HepG2 (cell line): ENCODE results near the gene DPAGT1. TPM values are rescaled to one million over a fixed set of nuclear protein-coding genes. Genes with fewer than 3 reads are reported as not detected.

ENCODE experiments used
- EHMT2 ChIP-seq: fragments of 200-600 bp; sonication (generic); IDR thresholded peaks from 2 replicates; pipeline ENCODE4 v1.7.0; 2017; ENCODE audit warnings: antibody characterized with exemption, low read depth, low read length, borderline replicate concordance
- HMGXB3 ChIP-seq: sonication (generic); formaldehyde crosslinking; IDR thresholded peaks from 2 replicates; pipeline ENCODE4 v1.4.0; 2020; ENCODE audit warnings: missing genetic modification reagents, borderline replicate concordance
- HOXA7 ChIP-seq: sonication (generic); formaldehyde crosslinking; IDR thresholded peaks from 2 replicates; pipeline ENCODE4 v1.8.1; 2022; ENCODE audit warnings: mild to moderate bottlenecking, missing genetic modification reagents, moderate library complexity
- NR2C2 ChIP-seq: sonication (generic); formaldehyde crosslinking; IDR thresholded peaks from 2 replicates; pipeline ENCODE4 v1.4.0; 2020; ENCODE audit warnings: missing genetic modification reagents, mild to moderate bottlenecking, moderate library complexity, borderline replicate concordance
- RARG ChIP-seq: sonication (generic); formaldehyde crosslinking; IDR thresholded peaks from 2 replicates; pipeline ENCODE4 v1.4.0; 2020; ENCODE audit warnings: low read depth, mild to moderate bottlenecking, missing genetic modification reagents
- REPIN1 ChIP-seq: sonication (generic); formaldehyde crosslinking; IDR thresholded peaks from 2 replicates; pipeline ENCODE4 v1.8.0; 2022; ENCODE audit warnings: missing genetic modification reagents, low read depth, mild to moderate bottlenecking, borderline replicate concordance
- RORA ChIP-seq: sonication (generic); formaldehyde crosslinking; IDR thresholded peaks from 2 replicates; pipeline ENCODE4 v1.5.0; 2020; ENCODE audit warnings: mild to moderate bottlenecking, missing genetic modification reagents, moderate library complexity
- ZHX1 ChIP-seq: sonication (generic); formaldehyde crosslinking; IDR thresholded peaks from 2 replicates; pipeline ENCODE4 v1.8.1; 2022; ENCODE audit warnings: low read depth, mild to moderate bottlenecking, missing genetic modification reagents
- ZNF263 ChIP-seq: sonication (generic); formaldehyde crosslinking; IDR thresholded peaks from 2 replicates; pipeline ENCODE4 v1.4.0; 2020; ENCODE audit warnings: missing genetic modification reagents
- ZNF468 ChIP-seq: sonication (generic); formaldehyde crosslinking; IDR thresholded peaks from 2 replicates; pipeline ENCODE4 v1.8.0; 2022; ENCODE audit warnings: mild to moderate bottlenecking, moderate library complexity, missing genetic modification reagents
- ZNF567 ChIP-seq: sonication (generic); formaldehyde crosslinking; IDR thresholded peaks from 2 replicates; pipeline ENCODE4 v1.8.1; 2023; ENCODE audit warnings: mild to moderate bottlenecking, missing genetic modification reagents, borderline replicate concordance
- ZNF687 ChIP-seq: sonication (generic); formaldehyde crosslinking; IDR thresholded peaks from 2 replicates; pipeline ENCODE4 v1.5.1; 2020; ENCODE audit warnings: mild to moderate bottlenecking, missing genetic modification reagents, moderate library complexity
- ZNF713 ChIP-seq: sonication (generic); formaldehyde crosslinking; IDR thresholded peaks from 2 replicates; pipeline ENCODE4 v1.4.0; 2020; ENCODE audit warnings: mild to moderate bottlenecking, missing genetic modification reagents
- ZNF788 ChIP-seq: sonication (generic); formaldehyde crosslinking; IDR thresholded peaks from 2 replicates; pipeline ENCODE4 v1.5.0; 2020; ENCODE audit warnings: mild to moderate bottlenecking, missing genetic modification reagents, borderline replicate concordance
- polyA plus RNA-seq, 8 experiments: library from polyadenylated mRNA; depleted of rRNA in 3 of 8; stranded (reverse) in 7 of 8; unstranded in 1 of 8; fragments of >200 nt; fragmentation: Illumina TruSeq in 4 of 8; extraction: Trizol in 4 of 8; gene quantifications; 2 replicates each; pipeline versions ENCODE4 v1.2.1 to v1.2.3, GENCODE V29; 2011 to 2016; ENCODE audit warnings: low read depth in 4 of 8, missing spikeins in 1 of 8, mixed read lengths in 1 of 8; ENCODE audit not compliant: insufficient read depth in 1 of 8
- total RNA-seq, 5 experiments: library from RNA; depleted of rRNA; stranded (reverse); fragments of >200 nt; fragmentation: Illumina TruSeq; extraction: Trizol; gene quantifications; 2 replicates each; pipeline ENCODE4 v1.2.3, GENCODE V29; 2016; ENCODE audit warnings: low read depth in 1 of 5
- TF ChIP-seq, protein P1 (sequence below): sonication (generic); formaldehyde crosslinking; IDR thresholded peaks from 2 replicates; pipeline ENCODE4 v1.5.1; 2020; ENCODE audit warnings: missing genetic modification reagents, mild to moderate bottlenecking, borderline replicate concordance

The DPAGT1 gene
- total and polyA plus RNA-seq, 2 of the 13 experiments (the other 11 are each of a cell fraction or from before 2014, with no cell fraction given): 37.6 to 70.7 TPM

DNA sequence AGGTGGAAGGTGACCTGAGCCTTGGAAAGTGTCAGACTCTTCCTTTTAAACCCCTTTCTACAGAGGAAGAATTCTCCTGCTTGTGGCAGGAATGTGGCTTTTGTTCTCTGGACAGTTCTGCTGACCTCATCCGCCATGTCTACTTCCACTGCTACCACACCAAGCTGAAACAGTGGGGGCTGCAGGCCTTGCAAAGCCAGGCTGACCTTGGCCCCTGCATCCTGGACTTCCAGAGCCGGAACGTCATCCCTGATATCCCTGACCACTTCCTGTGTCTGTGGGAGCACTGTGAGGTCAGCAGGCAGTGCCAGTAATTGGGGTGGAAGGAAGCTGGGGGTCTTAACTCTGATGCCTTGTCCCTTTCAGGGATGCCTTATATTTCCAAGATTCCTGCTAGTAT, 29.0 kb upstream of the DPAGT1 start (continued):
- TF ChIP-seq ZNF713: no peak
- no peak for TF ChIP-seq HOXA7 (CRISPR knock-in tag)
- TF ChIP-seq ZNF788: no peak
- no peak for TF ChIP-seq ZNF468 (CRISPR knock-in tag)
- TF ChIP-seq, protein P1, sequence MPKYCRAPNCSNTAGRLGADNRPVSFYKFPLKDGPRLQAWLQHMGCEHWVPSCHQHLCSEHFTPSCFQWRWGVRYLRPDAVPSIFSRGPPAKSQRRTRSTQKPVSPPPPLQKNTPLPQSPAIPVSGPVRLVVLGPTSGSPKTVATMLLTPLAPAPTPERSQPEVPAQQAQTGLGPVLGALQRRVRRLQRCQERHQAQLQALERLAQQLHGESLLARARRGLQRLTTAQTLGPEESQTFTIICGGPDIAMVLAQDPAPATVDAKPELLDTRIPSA (CRISPR knock-in tag): no peak
- TF ChIP-seq REPIN1 (CRISPR knock-in tag): no peak
- TF ChIP-seq RARG (CRISPR knock-in tag): no peak
- TF ChIP-seq ZHX1 (CRISPR knock-in tag): 0 out of 2 replicates have a peak, but pooled peaks have one; percentile 54
- TF ChIP-seq EHMT2: no peak
- no peak for TF ChIP-seq RORA (CRISPR knock-in tag)
- peak; percentile 94 for TF ChIP-seq ZNF263 (CRISPR knock-in tag)
- no peak for TF ChIP-seq ZNF567 (CRISPR knock-in tag)
- peak; percentile 46; the same call in 1 of the 2 replicates for TF ChIP-seq NR2C2
- TF ChIP-seq HMGXB3 (CRISPR knock-in tag): no peak
- TF ChIP-seq ZNF687 (CRISPR knock-in tag): peak; percentile 74
